SK-N-DZ (cell line): ENCODE results near the gene CLEC18A. TPM values are rescaled to one million over a fixed set of nuclear protein-coding genes. Genes with fewer than 3 reads are reported as not detected.
"Not testable (repeated sequence)": the region's sequence is repeated elsewhere in the genome, so short reads cannot be mapped to it uniquely, and the experiment has no call there.

Experiments used
- DNase-seq: peaks from one replicate; pipeline ENCODE4 v3.0.0-alpha.2; 2015; ENCODE audit warnings: low spot score
- polyA plus RNA-seq, 2 experiments: library from polyadenylated mRNA; depleted of rRNA; stranded (reverse); fragments of >200 nt; gene quantifications; 2 replicates each; pipeline ENCODE4 v1.2.3, GENCODE V29; 2014

The CLEC18A gene
- polyA plus RNA-seq (2014; cell fraction: cytosol; rRNA removed) = 3.2 and 4.1 TPM in 2 replicates
- 9.2 and 12.1 TPM in 2 replicates for polyA plus RNA-seq (2014; cell fraction: nucleus; rRNA removed)

DNA sequence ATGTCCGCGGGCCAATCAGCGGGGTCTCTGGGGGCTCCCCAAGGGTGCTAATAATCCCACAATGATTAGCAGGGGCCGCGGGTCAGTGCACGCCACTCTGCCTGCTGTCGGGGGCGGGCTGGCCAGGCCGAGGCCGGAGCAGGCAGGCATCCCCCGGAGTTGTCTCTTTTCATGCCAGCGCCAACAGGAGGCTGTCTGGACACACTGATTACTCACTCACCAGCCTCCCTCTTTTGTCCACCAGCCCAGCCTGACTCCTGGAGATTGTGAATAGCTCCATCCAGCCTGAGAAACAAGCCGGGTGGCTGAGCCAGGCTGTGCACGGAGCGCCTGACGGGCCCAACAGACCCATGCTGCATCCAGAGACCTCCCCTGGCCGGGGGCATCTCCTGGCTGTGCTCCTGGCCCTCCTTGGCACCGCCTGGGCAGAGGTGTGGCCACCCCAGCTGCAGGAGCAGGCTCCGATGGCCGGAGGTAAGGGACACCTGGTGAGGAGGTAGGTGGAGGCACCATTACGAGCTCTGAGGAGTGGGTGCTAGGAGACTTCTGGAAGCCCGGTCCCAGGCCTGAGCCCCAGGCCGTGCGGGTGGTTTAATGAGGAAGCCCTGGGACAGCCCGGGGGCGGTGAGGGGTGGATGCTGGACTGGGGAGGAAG lies at the start of gene CLEC18A:
CLEC18A (plus strand) TSS at position 318 of the 655 bp plus-strand sequence; CDS start at position 351, 33 bp downstream.
- DNase-seq = not testable (repeated sequence)

DNA sequence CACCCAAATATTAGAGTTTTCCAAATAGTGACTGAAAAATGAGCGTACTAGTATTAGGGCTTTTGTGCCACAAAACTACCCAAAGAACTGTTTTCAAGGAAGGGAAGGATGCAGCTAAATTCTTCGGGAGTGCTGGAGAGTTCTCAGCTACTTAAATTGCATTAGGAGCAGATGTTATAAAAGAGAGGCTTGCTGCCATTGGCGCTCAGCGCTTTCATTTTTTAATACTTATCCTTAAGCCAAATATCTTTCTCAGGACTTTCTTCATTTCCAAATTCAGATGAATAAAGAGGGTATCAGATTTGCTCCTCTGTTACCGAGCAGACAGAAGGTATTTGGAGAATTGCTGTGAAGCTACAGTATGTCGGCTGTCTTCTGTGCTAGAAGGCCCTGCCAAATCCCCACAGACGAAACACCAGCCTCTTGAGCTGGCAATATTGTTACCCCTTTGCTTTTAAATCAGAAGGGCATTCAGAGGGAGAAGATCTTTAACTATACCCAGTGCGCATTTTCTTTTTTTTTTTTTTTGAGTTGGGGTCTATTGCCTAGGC lies 47.2 kb upstream of the CLEC18A start:
- DNase-seq = no peak

DNA sequence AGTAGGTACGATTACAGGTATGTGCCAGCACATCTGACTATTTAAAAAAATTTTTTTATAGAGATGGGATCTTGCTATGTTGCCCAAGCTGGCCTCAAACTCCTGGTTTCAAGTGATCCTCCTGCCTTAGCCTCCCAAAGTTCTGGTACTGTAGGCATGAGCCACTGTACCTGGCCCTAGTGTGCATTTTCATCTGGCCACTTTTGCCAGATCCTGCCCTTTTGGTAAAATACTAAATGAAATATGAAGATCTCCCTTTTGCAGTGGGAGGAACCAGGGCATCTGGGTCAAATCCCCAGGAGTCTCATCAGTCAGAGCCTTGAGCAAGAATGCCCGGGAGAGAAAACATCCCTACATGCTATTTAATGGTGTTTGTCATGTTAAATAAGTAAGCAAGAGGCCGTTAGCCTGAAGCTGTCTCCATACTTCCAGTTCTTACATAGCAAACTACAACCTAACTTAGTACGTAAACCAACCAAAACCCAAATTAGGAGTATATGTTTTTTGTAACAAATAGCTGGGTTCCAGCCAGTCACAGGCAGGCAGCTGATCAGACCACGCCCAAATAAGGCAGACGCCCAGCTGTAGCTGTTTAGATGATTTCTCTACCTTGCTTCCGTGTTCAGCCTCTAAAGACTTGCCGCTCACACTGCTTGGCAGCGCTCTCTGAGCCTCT lies 46.5 kb upstream of the CLEC18A start:
- DNase-seq = no peak

DNA sequence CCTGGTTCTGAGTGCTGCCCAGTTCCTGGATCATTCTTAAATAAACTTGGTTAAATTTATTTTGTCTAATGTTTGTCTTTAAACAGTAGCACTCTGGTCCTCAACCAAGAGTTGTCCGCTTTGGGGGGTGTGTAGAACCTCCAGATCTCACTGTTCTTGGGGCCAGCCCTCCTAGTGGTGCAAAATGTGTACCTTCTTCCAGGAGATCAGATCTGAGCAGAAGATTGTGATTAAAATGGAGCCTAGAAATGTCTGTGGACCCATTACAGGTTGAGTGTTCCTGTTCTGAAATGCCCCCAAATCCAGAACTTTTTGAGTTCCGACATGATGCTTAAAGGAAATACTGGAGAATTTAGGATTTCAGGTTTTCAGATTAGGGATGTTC lies 46.0 kb upstream of the CLEC18A start:
- no peak for DNase-seq

DNA sequence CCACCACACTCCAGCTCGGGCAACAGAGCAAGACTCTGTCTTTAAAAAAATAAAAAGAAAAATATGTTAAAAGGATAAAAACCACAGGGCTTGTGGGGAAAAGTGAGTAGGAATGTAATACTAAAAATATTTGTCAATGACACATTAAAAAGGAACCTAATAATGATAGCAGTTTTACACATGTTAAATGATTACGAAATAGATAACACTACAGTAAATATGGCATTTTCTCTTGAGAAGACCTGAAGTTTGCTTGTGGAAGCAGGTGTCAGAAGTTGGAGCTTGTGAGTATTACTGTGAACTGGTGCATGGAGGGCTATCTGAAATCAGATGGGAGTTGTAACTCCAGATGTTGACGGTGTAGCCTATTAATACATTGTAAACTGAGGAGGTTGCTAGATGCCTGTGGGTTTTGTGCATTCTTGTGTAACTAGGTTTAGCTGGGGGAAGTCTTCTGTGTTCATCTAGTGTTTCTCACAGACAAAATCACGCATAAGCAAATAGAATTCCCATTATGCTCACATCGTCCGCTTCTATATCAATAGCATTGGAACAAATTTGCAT lies 44.2 kb upstream of the CLEC18A start:
- no peak for DNase-seq

DNA sequence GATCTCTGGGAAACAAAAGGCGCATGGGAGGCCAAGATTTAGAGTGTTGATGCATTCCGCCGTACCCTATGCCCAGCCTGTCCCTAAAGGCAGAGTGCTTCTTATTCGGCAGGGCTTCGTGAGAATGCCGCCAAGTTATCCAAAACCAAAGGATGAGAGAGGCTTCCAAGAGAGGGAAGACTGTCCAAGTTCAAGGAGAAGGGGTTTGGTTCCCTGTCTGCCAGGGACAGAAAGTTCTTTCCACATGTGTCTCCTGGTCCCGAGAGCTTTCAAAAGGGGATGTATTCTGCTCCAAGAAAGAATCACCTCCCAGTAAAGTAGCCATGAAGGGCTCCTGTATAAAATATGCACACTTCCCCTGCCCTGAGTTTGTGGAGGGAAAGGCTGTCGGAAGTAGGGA lies 42.1 kb upstream of the CLEC18A start:
- DNase-seq = no peak

DNA sequence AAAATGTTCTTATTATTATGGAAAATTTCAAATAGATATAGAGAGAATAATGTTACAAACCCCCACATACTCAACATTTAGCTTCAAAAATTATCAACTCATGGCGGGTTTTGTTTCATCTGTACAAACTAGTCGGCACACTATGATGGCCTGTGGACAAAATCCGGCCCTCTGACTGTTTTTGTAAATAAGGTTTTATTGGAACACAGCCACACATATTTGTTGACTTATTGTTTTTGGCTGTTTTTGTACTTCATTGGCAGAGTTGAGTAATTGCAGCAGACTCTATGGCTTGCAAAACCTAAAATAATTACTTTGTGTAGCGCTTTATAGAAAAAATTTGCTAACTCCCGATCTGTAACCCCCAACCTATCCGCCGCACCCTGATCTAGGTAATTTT lies 41.4 kb upstream of the CLEC18A start:
- no peak for DNase-seq

DNA sequence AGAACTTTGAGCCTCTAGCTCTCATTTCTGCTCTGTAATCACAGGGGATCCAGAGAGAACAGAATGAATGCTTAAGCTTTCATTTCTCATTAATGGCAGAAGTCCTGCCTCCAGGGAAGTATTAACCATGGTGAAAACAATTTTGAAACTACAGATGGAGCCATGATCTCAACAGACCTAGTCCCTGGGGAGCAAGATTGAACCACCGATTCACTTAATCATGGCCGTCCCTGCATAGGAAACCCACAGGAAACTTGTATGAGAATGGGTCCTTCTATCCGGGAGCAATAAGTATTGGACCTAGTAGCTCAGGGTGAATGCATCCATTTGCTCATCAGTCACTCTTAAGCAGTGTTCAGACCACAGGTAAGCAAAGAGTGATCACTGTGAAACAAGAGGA lies 40.2 kb upstream of the CLEC18A start:
- no peak for DNase-seq

DNA sequence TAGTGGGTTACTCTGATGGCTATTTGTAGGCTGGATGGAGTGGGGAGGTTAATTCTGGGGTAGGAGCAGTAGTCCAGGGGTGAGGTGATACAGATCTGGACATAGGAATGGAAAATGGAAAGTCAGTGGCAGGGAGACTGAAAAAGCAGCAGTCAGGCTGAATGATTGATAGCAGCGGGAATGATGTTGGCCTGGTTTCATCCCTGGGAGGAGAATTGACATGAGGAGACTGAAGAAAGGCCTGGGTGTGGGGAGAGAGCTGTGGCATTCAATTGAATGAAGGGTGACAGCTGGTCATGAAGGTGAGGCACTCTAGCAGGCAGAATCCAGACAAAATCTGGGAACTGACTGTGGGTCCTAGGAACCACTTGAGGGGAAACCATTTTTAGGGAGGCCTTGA lies 34.7 kb upstream of the CLEC18A start:
- DNase-seq = no peak

DNA sequence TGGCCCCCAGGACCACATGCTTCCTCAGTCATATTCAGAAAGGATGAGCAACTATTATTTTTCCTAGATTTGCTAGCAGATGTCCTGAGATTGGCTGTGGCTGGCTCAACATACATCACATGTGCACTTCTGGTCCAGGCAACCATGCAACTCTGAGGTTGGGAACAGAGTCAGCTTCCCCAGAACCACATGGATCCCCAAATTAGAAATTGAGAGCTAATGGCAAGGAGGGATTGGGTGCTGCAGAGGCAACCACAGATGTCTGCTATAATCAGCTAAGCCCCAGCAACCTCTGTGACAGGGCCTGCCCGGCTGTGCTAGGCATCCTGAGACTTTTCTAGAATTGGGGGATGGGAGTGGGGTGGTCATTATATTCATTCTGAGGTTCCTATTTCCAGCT lies 33.8 kb upstream of the CLEC18A start:
- DNase-seq = no peak

DNA sequence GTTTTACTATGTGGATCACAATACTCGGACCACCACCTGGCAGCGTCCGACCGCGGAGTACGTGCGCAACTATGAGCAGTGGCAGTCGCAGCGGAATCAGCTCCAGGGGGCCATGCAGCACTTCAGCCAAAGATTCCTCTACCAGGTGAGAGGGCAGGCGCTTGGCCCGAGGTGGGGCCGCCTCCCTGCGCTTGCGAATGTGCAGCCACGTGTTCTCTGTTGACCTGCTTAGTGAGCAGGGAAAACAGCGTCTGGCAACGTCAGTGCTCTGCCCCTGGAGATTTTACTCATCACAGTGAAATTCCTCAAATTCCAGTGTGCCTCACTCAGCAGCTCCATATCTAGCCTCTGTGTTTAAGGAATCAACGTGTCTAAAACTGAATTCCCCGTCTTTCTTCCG lies 33.4 kb upstream of the CLEC18A start:
- no peak for DNase-seq

DNA sequence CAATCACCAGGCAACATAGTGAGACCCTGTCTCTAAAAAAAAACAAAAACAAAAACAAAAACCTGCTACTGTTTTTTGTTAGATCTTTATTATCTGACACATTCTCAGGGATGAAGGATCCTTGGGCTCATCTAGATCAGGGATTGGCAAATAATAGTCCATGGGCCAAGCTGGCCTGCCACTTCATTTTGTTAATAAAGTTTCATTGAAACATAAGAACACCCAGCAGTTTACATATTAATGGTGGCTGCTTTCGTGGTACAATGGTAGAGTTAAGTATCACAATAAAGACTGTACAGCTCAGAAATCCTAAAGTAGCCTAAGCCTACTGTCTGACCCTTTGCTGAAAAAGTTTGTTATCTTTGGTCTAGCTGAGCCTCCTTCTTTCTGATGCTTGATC lies 32.9 kb upstream of the CLEC18A start:
- no peak for DNase-seq

DNA sequence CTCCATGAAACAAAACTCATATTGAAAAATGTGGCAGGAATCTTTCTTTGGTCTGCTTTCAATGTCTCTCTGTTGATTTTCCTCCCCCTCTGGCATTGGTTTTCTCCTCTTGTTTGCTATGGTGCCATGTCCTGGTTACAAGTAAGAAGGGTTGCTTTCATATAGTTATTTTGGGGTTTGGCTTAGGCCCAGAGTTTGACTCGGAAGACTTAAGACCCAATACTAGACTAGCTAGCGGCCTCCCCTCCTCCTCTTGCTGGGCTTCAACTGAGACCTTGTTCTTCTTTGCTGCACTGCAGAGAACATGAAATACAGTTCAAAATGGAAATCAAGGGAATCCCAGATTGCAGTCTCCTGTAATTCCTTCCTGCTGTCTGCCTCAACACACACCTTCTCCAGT lies 30.0 kb upstream of the CLEC18A start:
- no peak for DNase-seq

DNA sequence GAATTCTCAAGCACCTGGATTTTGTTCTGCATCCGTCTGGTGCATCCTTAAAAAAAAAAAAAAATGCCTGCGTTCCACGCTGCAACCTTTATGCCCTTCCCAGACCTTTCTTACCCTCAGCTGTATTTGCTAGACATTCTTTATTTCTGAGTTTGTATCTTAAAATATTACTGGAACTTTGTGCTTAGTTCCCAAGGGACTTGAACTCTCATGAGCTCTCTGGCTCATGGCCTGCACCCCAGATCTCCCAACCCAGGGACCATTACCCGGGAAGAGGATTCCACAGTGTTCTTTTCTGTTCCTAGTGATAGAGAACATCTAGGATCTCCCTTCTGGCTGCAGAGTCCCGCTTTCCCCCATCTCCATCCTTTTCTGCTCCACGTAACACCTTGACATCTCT lies 28.9 kb upstream of the CLEC18A start:
- no peak for DNase-seq

DNA sequence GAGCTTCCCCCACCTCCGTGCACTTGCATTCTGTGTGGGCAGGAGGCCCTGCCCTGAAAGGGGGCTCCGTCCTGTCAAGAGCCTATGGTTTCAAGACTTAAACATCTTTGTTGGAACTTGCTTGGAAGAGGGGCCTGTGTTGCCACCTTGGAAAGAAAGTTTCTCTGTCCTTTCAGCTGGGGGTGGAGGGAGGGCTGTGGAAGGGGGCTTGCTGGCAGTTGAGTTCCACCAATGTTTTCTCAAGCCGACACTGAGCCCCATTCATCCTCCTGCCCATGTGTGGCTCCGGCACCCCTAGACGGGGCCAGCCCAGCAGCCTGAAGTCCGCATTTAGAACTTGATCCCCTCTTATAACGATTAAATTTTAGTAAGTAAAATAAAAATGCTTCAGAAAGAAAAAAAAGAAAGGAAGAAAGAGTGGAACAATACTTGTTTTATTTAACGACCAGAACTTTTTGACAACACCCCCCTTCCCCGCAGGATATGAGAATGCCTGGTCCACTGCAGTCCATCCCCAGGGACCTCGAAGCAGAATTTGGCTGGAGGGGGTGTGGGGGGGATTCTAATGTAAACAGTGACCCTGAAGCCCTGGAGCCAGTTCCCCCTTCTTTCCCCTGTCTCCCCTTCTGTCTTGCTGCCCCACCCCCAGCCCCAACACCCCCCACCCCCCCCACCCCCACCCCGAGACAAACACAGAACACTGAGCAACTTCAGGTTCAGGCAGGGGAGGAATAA lies 26.9 kb upstream of the CLEC18A start:
- DNase-seq = no peak

DNA sequence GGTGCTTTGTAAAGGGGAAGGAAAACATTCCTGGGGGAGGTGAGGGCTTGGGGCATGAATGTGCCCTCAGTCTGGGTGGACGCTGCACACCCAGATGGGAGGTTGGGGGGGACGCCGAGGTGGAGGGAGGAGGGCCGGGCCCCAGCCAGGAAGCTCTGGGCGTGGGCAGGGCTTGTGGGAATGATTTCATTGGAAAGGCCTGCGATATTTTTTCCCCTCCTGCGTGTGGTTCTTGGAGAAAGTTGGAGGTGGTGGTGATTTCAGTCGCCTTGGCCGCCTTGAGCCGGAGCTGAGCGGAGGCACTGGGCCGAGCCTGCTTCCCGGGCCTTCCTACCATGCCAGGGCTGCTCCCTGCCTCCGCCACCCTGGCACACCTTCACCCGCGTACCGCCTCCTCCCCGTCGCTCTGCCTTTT lies 26.4 kb upstream of the CLEC18A start:
- no peak for DNase-seq

DNA sequence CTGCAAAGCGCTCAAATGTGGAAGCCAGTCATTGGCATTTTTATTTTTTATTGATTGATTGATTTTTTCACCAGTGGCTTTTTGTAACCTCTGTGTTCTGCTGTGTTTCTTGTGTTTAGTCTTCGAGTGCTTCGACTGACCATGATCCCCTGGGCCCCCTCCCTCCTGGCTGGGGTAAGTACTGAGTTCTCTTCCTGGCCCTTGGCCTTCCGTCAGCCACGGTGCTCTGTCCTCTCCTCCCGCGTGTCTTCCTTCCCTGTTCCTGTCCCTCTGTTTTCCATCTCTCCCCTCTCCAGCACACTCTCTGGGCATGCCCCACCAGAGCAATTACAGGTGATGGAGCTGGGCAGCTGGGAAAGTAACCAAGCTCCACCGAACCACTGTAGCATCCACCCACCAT lies 25.8 kb upstream of the CLEC18A start:
- no peak for DNase-seq

DNA sequence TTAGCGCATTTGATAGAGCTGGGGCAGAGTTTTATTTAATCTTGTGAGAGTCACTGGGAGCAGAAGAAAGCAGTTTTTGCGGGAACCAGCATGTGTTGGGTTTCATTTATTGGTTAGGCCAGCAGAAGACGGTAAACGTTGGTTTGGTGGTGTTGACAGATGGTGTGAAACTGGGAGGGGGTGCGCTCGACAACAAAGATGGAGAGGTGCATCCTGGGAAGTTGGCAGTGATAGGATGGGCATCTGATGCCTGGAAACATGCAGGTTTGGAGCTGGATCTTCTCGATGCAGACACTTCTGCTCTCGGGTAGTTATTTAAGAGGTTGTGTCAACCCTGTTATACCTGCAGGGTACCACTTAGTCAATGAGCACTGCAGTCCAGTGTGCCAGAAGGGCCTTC lies 24.9 kb upstream of the CLEC18A start:
- DNase-seq = no peak

DNA sequence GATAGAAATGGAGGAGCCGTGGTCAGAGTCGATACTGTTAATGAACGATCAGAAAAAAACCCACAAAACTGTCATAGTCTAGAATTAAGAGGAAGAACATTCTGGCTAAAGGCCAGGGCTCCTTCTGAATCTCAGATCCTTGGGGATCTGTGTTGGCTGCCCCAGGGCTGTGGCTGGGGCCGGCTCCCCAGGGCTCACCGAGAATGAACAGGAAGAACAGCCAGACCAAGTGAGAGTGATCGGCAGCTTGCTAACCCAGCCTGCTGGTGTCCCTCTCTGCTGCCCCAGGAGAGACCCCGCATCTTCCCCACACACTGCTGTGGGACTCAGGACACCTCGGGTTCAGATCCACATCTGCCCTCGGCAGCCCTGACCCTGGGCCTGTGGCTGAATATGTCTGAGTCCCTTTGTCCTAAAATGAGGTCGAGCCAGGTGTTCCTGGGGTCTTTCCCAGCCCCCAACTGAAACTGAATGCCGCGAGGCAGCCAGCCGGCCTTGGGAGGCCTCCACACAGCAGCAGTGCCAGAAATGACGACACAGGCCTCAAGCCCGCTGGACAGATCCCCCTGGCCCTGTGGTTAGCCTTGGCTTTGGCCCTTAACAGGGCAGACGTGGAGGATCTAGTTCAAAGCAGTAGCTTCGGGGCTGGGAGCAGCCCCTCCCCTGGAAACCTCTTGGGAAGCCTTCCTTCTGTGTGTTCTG lies 23.9 kb upstream of the CLEC18A start:
- no peak for DNase-seq

DNA sequence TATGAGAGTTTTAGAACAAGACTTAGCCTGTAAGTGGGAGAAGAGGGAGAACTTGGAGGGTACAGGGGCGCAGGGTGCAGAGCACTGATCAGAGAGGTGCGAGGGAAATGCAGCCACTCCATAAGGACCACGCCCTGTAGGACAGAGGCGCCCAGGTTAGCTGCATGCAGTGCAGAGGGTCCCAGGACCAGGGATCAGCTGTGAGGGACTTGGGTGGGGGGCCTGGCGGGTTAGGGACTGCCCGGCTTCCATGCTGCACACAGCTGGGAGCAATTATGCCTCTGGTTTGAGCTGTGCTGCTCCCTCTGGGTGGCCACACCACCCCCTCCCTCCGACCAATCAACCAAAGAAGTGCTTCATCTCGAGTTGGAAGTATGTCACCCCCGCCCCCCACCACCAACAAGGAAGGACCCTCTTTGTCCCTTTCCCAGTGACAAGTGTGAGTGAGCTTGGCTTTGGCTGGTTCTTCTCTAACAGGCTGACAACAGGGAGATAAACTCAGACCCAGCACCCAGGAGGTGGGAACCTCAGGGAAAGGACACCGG lies 22.2 kb upstream of the CLEC18A start:
- DNase-seq = no peak

DNA sequence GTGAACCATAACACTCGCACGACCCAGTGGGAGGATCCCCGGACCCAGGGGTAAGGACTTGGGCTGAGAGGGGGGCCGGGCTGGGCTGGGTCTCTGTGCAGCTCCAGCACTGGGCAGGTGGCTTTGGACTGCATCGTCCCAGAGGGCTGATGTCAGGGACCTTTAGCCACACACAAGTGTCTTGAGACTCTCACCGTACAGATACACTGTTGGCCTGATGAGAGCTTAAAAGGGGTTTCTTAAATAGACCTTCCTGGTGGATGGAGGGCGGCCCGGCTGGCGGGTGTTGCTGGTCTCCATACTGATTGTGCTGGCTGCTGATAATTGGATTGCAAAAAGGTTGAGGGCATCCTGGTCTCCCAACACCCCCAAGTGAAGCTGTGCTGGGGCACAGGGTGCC lies 21.7 kb upstream of the CLEC18A start:
- no peak for DNase-seq
